Progenitor cell of endocrine pancreas (in vitro differentiated cells): ENCODE results near the gene ICAM1. TPM values are rescaled to one million over a fixed set of nuclear protein-coding genes. Genes with fewer than 3 reads are reported as not detected.
A peak's percentile ranks its signal among the peaks of the same experiment; 100 is the strongest.

Source experiments
- DNase-seq: peaks from one replicate; pipeline ENCODE4 v3.0.0; 2021; ENCODE audit warnings: low spot score; ENCODE audit not compliant: unreplicated experiment
- H3K27ac Mint-ChIP-seq: 2 replicates; pipeline ENCODE4 v1.8.0; 2021; ENCODE audit warnings: mild to moderate bottlenecking, moderate library complexity, mixed read lengths
- H3K27me3 Mint-ChIP-seq: 2 replicates; pipeline ENCODE4 v1.8.0; 2021; ENCODE audit warnings: mixed read lengths
- H3K36me3 Mint-ChIP-seq: 2 replicates; pipeline ENCODE4 v1.8.0; 2022; ENCODE audit warnings: mixed read lengths; ENCODE audit not compliant: insufficient read depth
- H3K4me1 Mint-ChIP-seq: 2 replicates; pipeline ENCODE4 v1.8.0; 2021; ENCODE audit warnings: low read depth, mixed read lengths
- H3K4me3 Mint-ChIP-seq: 2 replicates; pipeline ENCODE4 v1.8.0; 2021; ENCODE audit warnings: low read depth, mild to moderate bottlenecking, moderate library complexity, mixed read lengths
- H3K9me3 Mint-ChIP-seq: 2 replicates; pipeline ENCODE4 v1.8.0; 2021; ENCODE audit warnings: low read depth, mixed read lengths
- total RNA-seq: library from RNA; stranded (reverse); gene quantifications from 2 replicates; pipeline ENCODE4 v1.2.1, GENCODE V29; 2021
- TF ChIP-seq, protein P1 (sequence below): fragments of 200-600 bp; sonication (generic); IDR thresholded peaks from one replicate; pipeline ENCODE4 v1.5.0; 2021; ENCODE audit warnings: antibody characterized with exemption, mild to moderate bottlenecking; ENCODE audit not compliant: unreplicated experiment

The ICAM1 gene
- total RNA-seq, 1 donor from 2014 or later: 0.17 TPM

DNA sequence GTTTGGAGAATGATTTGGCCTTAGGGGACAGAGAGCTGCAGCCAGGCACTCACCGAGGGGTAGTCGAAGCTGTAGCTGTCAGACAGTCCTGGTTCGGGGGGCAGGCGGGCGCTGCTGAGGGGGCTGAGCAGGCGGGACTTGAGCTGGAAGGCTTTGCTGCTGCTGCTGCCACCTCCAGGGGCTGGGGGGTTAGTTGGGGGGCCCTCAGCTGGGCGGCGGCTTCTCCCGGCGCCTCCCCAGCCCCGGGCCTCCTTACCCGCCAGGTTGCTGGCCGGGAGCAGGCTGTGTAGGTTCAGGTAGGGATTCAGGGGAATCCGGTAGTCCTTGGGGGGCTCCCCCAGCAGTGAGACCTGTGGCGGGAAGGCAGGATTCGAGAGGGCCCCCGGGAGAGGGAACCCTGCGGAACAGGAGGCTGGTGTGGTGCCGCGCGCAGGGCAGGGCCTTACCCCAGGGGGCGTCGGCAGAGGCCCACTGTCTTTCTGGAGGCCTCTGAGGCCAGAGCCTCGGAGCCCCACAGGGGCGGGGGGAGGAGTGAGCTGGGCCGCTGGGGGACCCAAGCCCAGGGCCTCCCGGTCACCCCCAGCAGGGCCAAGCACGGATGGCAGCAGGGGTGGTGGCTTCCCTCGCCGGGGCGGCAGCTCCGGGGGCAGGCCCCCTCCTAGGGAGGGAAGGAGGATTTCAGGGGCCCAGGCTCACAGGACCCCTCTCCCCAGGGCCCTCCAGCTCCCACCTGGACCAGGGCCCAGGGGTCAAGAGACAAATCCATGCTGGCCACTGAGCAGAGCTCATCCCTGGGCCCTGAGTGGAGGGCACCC lies 49.9 kb downstream of the ICAM1 start:
- no peaks in the 10 kb centered on the region for H3K27me3 Mint-ChIP-seq
- no peak for DNase-seq
- no peak overlapping the region for H3K4me3 Mint-ChIP-seq
- H3K4me1 Mint-ChIP-seq: peaks cover 6% of the 10 kb centered on the region
- no peaks in the 10 kb centered on the region for H3K9me3 Mint-ChIP-seq
- peaks cover 14% of the 10 kb centered on the region for H3K36me3 Mint-ChIP-seq
- no peak overlapping the region for H3K27ac Mint-ChIP-seq
- TF ChIP-seq, protein P1, sequence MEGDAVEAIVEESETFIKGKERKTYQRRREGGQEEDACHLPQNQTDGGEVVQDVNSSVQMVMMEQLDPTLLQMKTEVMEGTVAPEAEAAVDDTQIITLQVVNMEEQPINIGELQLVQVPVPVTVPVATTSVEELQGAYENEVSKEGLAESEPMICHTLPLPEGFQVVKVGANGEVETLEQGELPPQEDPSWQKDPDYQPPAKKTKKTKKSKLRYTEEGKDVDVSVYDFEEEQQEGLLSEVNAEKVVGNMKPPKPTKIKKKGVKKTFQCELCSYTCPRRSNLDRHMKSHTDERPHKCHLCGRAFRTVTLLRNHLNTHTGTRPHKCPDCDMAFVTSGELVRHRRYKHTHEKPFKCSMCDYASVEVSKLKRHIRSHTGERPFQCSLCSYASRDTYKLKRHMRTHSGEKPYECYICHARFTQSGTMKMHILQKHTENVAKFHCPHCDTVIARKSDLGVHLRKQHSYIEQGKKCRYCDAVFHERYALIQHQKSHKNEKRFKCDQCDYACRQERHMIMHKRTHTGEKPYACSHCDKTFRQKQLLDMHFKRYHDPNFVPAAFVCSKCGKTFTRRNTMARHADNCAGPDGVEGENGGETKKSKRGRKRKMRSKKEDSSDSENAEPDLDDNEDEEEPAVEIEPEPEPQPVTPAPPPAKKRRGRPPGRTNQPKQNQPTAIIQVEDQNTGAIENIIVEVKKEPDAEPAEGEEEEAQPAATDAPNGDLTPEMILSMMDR: no peak

GRCh38 chr19:10321417-10321797 lies 50.5 kb downstream of the ICAM1 start:
- no peaks in the 10 kb centered on the region for H3K4me1 Mint-ChIP-seq
- no peak for DNase-seq
- no peak overlapping the region for H3K27ac Mint-ChIP-seq
- no peak overlapping the region for H3K4me3 Mint-ChIP-seq
- peaks cover 11% of the 10 kb centered on the region for H3K36me3 Mint-ChIP-seq
- no peaks in the 10 kb centered on the region for H3K9me3 Mint-ChIP-seq
- TF ChIP-seq, protein P1: no peak
- H3K27me3 Mint-ChIP-seq: no peaks in the 10 kb centered on the region

DNA sequence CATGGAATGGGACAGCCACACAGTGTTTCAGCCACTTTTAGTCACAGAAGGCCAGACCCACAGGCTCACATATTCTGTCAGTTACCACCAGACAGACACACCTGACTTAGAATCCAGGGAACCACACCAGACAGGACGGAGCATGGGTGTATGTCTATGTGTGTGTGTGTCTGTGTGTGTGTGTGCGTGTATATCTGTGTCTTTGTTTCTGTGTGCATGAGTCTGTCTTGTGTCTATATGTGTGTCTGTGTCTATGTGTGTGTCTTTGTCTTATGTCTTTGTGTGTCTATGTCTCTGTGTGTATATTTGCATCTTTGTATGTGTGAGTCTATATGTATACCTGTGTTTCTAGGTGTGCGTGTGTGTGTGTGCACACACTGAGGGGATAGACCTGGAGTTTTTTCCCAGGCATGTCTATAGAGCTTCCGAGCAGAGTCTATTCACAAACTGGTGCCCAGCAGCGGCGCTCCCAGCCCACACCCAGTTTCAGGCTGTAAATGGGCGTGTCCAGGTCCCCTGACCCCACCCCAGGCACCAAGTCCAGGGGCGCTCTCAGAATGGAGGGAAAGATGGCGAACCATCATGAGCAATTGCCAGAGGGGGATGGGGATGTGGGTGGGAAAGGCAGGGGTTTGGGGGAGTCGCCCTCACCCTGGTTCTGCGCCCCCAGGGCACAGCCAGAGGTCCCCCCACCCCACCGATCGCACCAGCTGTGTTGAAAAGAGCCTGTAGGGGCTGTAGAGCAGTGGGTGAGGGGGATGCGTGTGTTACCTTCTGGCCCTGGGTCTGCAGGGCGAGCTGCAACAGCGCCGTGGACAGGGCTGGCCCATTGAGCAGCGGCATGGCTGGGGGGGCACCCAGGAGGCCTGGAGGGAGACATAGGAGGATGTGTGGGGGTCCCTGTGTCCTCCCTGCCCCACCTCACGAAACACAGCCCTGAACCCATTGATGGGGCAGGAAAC lies 51.2 kb downstream of the ICAM1 start:
- TF ChIP-seq, protein P1: no peak
- DNase-seq: no peak
- H3K4me3 Mint-ChIP-seq: no peak overlapping the region
- H3K4me1 Mint-ChIP-seq: no peaks in the 10 kb centered on the region
- no peak overlapping the region for H3K27ac Mint-ChIP-seq
- no peaks in the 10 kb centered on the region for H3K27me3 Mint-ChIP-seq
- no peaks in the 10 kb centered on the region for H3K9me3 Mint-ChIP-seq
- peaks cover 11% of the 10 kb centered on the region for H3K36me3 Mint-ChIP-seq

DNA sequence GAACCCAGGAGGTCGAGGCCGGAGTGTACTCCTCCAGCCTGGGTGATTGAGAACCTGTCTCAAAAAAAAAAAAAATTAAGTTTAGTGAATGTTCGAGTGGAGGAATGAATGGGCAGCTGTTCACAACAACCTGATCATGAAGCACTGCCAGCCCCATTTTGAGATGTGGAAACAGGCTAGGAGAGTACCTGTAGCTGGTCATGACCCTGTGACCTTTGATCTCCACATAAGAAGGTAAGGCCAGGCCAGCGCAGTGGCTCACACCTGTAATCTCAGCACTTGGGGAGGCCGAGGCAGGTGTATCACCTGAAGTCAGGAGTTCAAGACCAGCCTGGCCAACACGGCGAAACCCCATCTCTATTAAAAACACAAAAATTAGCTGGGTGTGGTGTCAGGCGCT lies 54.8 kb downstream of the ICAM1 start:
- TF ChIP-seq, protein P1: no peak
- DNase-seq: no peak
- no peaks in the 10 kb centered on the region for H3K9me3 Mint-ChIP-seq
- no peak overlapping the region for H3K4me3 Mint-ChIP-seq
- peaks cover 4% of the 10 kb centered on the region for H3K36me3 Mint-ChIP-seq
- no peaks in the 10 kb centered on the region for H3K27me3 Mint-ChIP-seq
- H3K4me1 Mint-ChIP-seq: no peaks in the 10 kb centered on the region
- H3K27ac Mint-ChIP-seq: peak overlapping the region; percentile 33

- no peak for DNase-seq
- Mint-ChIP-seq H3K36me3 (no peaks in the 10 kb centered on the region), H3K4me3 (no peak overlapping the region), H3K9me3 (no peaks in the 10 kb centered on the region), H3K27ac (no peak overlapping the region), H3K27me3 (no peaks in the 10 kb centered on the region), H3K4me1 (peaks cover 7% of the 10 kb centered on the region)
- TF ChIP-seq, protein P1: no peak
These were observed 56.9 kb downstream of the ICAM1 start for GRCh38 chr19:10327793-10328192.
